ENCODE measurements around the gene FZR1.

FZR1 gene

GRCh38 chr19:3532154-3532786 is 26.2 kb downstream of the FZR1 start:
- no peak for DNase-seq

GRCh38 chr19:3533033-3533432 is 26.9 kb downstream of the FZR1 start:
- no peak for DNase-seq

GRCh38 chr19:3533563-3534216 is 27.6 kb downstream of the FZR1 start:
- DNase-seq: no peak

- no peak for DNase-seq
Measured at GRCh38 chr19:3534375-3535234, 28.5 kb downstream of the FZR1 start.

- no peak for DNase-seq
Measured at GRCh38 chr19:3535235-3535535, 29.1 kb downstream of the FZR1 start.

- DNase-seq: no peak
Measured at GRCh38 chr19:3535563-3535965, 29.5 kb downstream of the FZR1 start.

- no peak for DNase-seq
Measured at GRCh38 chr19:3535981-3536380, 29.9 kb downstream of the FZR1 start.

GRCh38 chr19:3536429-3537100 is 30.5 kb downstream of the FZR1 start:
- DNase-seq: no peak

- DNase-seq: no peak
Measured at GRCh38 chr19:3537101-3537437, 31.0 kb downstream of the FZR1 start.

- DNase-seq: no peak
Measured at GRCh38 chr19:3537438-3538240, 31.5 kb downstream of the FZR1 start.

GRCh38 chr19:3538258-3538929 is 32.3 kb downstream of the FZR1 start:
- DNase-seq: no peak

- no peak for DNase-seq
Measured at GRCh38 chr19:3538965-3539755, 33.0 kb downstream of the FZR1 start, which contains the start of gene TEKTIP1. Gene TEKTIP1, plus strand, starts transcription at chr19:3539174. Its CDS starts 4 bp downstream, at chr19:3539178.

- DNase-seq: no peak
Measured at GRCh38 chr19:3539756-3540118, 33.6 kb downstream of the FZR1 start.

- no peak for DNase-seq
Measured at GRCh38 chr19:3543150-3544057, 37.3 kb downstream of the FZR1 start.

GRCh38 chr19:3544058-3544376 is 37.9 kb downstream of the FZR1 start:
- no peak for DNase-seq

GRCh38 chr19:3544742-3545668 is 38.9 kb downstream of the FZR1 start:
- DNase-seq: peak; percentile 62

GRCh38 chr19:3545669-3546034 is 39.5 kb downstream of the FZR1 start:
- no peak for DNase-seq

- no peak for DNase-seq
Measured at GRCh38 chr19:3546119-3546518, 40.0 kb downstream of the FZR1 start.

- DNase-seq: no peak
Measured at GRCh38 chr19:3547301-3547731, 41.2 kb downstream of the FZR1 start.
